ENCODE measurements around the gene CCDC70. TPM values are rescaled to one million over a fixed set of nuclear protein-coding genes. Genes with fewer than 3 reads are reported as not detected.
"Not testable (repeated sequence)": the region's sequence is repeated elsewhere in the genome, so short reads cannot be mapped to it uniquely, and the experiment has no call there.

CCDC70 gene
- total and polyA plus RNA-seq, 7 experiments from 2014 or later, result not detected

GRCh38 chr13:51900471-51900870, 38.7 kb downstream of the CCDC70 start:
- H3K36me3 ChIP-seq (ENCODE audit: control insufficient read depth in 2 of 3, insufficient read depth in 3 of 3, low read length in 3 of 3), result no peaks in the 10 kb centered on the region
- intact Hi-C loops (cut with micrococcal nuclease), result no loop called here
- no peaks in the 10 kb centered on the region for H3K9me3 ChIP-seq (ENCODE audit: control insufficient read depth in 2 of 3, low read length in 3 of 3)
- Mint-ChIP-seq H3K27ac (no peak overlapping the region), H3K4me3 (no peak overlapping the region), H3K36me3 (no peaks in the 10 kb centered on the region), H3K9me3 (no peaks in the 10 kb centered on the region), H3K4me1 (peaks cover 0 to 12% (median 6%) of the 10 kb centered on the region in 7 donors), H3K27me3 (peaks cover 0 to 26% (median 5%) of the 10 kb centered on the region in 5 donors)
- H3K4me3 ChIP-seq (ENCODE audit: low read length), result no peak overlapping the region
- no peak overlapping the region for H3K27ac ChIP-seq (ENCODE audit: low read depth, low read length)
- ChIA-PET POLR2A (no interaction called here), CTCF (no interaction called here)
- ATAC-seq, result no peak
- no peaks in the 10 kb centered on the region for H3K4me1 ChIP-seq (ENCODE audit: control insufficient read depth in 2 of 2, insufficient read depth in 2 of 2, low read length in 2 of 2)
- no peaks in the 10 kb centered on the region for H3K27me3 ChIP-seq (ENCODE audit: control insufficient read depth in 2 of 2, insufficient read depth in 2 of 2, low read length in 2 of 2)
- no peak for DNase-seq

GRCh38 chr13:51902776-51903175, 41.0 kb downstream of the CCDC70 start:
- Mint-ChIP-seq H3K27ac (no peak overlapping the region), H3K27me3 (peaks cover 0 to 19% (median 0%) of the 10 kb centered on the region in 5 donors), H3K4me1 (peaks cover 0 to 12% (median 4%) of the 10 kb centered on the region in 7 donors), H3K9me3 (peaks cover 0 to 3% (median 0%) of the 10 kb centered on the region in 11 donors), H3K36me3 (no peaks in the 10 kb centered on the region), H3K4me3 (no peak overlapping the region)
- no peak for ATAC-seq
- Histone ChIP-seq H3K9me3 (ENCODE audit: control insufficient read depth in 2 of 3, low read length in 3 of 3) (no peaks in the 10 kb centered on the region), H3K27ac (ENCODE audit: low read depth, low read length) (no peak overlapping the region), H3K27me3 (ENCODE audit: control insufficient read depth in 2 of 2, insufficient read depth in 2 of 2, low read length in 2 of 2) (no peaks in the 10 kb centered on the region), H3K4me1 (ENCODE audit: control insufficient read depth in 2 of 2, insufficient read depth in 2 of 2, low read length in 2 of 2) (no peaks in the 10 kb centered on the region), H3K36me3 (ENCODE audit: control insufficient read depth in 2 of 3, insufficient read depth in 3 of 3, low read length in 3 of 3) (no peaks in the 10 kb centered on the region), H3K4me3 (ENCODE audit: low read length) (no peak overlapping the region)
- CTCF ChIA-PET, result interaction anchor here (1.1 to 1.3 kb wide), 2 partner anchors 90 to 297 kb away, joined by 3 read pairs; no protein-coding TSS in a partner anchor
- DNase-seq, result no peak
- POLR2A ChIA-PET, result interaction anchor here (0.6 to 0.8 kb wide), 2 partner anchors 25 to 225 kb away, joined by 3 read pairs; no protein-coding TSS in a partner anchor
- intact Hi-C loops (cut with micrococcal nuclease), result no loop called here

GRCh38 chr13:51905787-51906186, 44.0 kb downstream of the CCDC70 start:
- Histone ChIP-seq H3K4me3 (ENCODE audit: low read length) (no peak overlapping the region), H3K9me3 (ENCODE audit: control insufficient read depth in 2 of 3, low read length in 3 of 3) (no peaks in the 10 kb centered on the region), H3K4me1 (ENCODE audit: control insufficient read depth in 2 of 2, insufficient read depth in 2 of 2, low read length in 2 of 2) (no peaks in the 10 kb centered on the region), H3K27me3 (ENCODE audit: control insufficient read depth in 2 of 2, insufficient read depth in 2 of 2, low read length in 2 of 2) (no peaks in the 10 kb centered on the region), H3K27ac (ENCODE audit: low read depth, low read length) (no peak overlapping the region), H3K36me3 (ENCODE audit: control insufficient read depth in 2 of 3, insufficient read depth in 3 of 3, low read length in 3 of 3) (no peaks in the 10 kb centered on the region)
- no peak overlapping the region for H3K4me3 Mint-ChIP-seq
- intact Hi-C loops (cut with micrococcal nuclease), result no loop called here
- DNase-seq, result no peak
- no peak for ATAC-seq
- no peaks in the 10 kb centered on the region for H3K36me3 Mint-ChIP-seq
- H3K9me3 Mint-ChIP-seq, result peaks cover 0 to 3% (median 0%) of the 10 kb centered on the region in 11 donors
- peaks cover 0 to 6% (median 0%) of the 10 kb centered on the region in 5 donors for H3K27me3 Mint-ChIP-seq
- no peak overlapping the region for H3K27ac Mint-ChIP-seq
- H3K4me1 Mint-ChIP-seq, result peaks cover 7 to 26% (median 17%) of the 10 kb centered on the region in 7 donors
- ChIA-PET CTCF (no interaction called here), POLR2A (no interaction called here)

- DNase-seq, result no peak
- Mint-ChIP-seq H3K27ac (no peak overlapping the region), H3K4me1 (peaks cover 7 to 26% (median 17%) of the 10 kb centered on the region in 7 donors), H3K36me3 (no peaks in the 10 kb centered on the region), H3K4me3 (no peak overlapping the region), H3K27me3 (peaks cover 0 to 5% (median 0%) of the 10 kb centered on the region in 5 donors), H3K9me3 (peaks cover 0 to 3% (median 0%) of the 10 kb centered on the region in 11 donors)
- no peaks in the 10 kb centered on the region for H3K9me3 ChIP-seq (ENCODE audit: control insufficient read depth in 2 of 3, low read length in 3 of 3)
- ChIA-PET CTCF (no interaction called here), POLR2A (interaction anchor here (0.6 to 1.2 kb wide), 2 partner anchors 15 to 87 kb away, joined by 3 read pairs; no protein-coding TSS in a partner anchor)
- no peak overlapping the region for H3K4me3 ChIP-seq (ENCODE audit: low read length)
- H3K4me1 ChIP-seq (ENCODE audit: control insufficient read depth in 2 of 2, insufficient read depth in 2 of 2, low read length in 2 of 2), result no peaks in the 10 kb centered on the region
- no peaks in the 10 kb centered on the region for H3K36me3 ChIP-seq (ENCODE audit: control insufficient read depth in 2 of 3, insufficient read depth in 3 of 3, low read length in 3 of 3)
- no peak overlapping the region for H3K27ac ChIP-seq (ENCODE audit: low read depth, low read length)
- H3K27me3 ChIP-seq (ENCODE audit: control insufficient read depth in 2 of 2, insufficient read depth in 2 of 2, low read length in 2 of 2), result no peaks in the 10 kb centered on the region
- ATAC-seq, result no peak
- intact Hi-C loops (cut with micrococcal nuclease), result no loop called here
Measured at GRCh38 chr13:51906581-51906980, 44.8 kb downstream of the CCDC70 start.

GRCh38 chr13:51907040-51907732, 45.4 kb downstream of the CCDC70 start:
- Histone ChIP-seq H3K4me1 (ENCODE audit: control insufficient read depth in 2 of 2, insufficient read depth in 2 of 2, low read length in 2 of 2) (no peaks in the 10 kb centered on the region), H3K9me3 (ENCODE audit: control insufficient read depth in 2 of 3, low read length in 3 of 3) (no peaks in the 10 kb centered on the region), H3K27me3 (ENCODE audit: control insufficient read depth in 2 of 2, insufficient read depth in 2 of 2, low read length in 2 of 2) (no peaks in the 10 kb centered on the region), H3K4me3 (ENCODE audit: low read length) (no peak overlapping the region), H3K36me3 (ENCODE audit: control insufficient read depth in 2 of 3, insufficient read depth in 3 of 3, low read length in 3 of 3) (no peaks in the 10 kb centered on the region), H3K27ac (ENCODE audit: low read depth, low read length) (no peak overlapping the region)
- H3K9me3 Mint-ChIP-seq, result peaks cover 0 to 3% (median 0%) of the 10 kb centered on the region in 11 donors
- no peak for ATAC-seq
- no peak overlapping the region for H3K27ac Mint-ChIP-seq
- peaks cover 0 to 5% (median 0%) of the 10 kb centered on the region in 5 donors for H3K27me3 Mint-ChIP-seq
- H3K4me1 Mint-ChIP-seq, result peaks cover 7 to 30% (median 21%) of the 10 kb centered on the region in 7 donors
- ChIA-PET POLR2A (interaction anchor here (0.6 to 1.2 kb wide), 2 partner anchors 15 to 87 kb away, joined by 3 read pairs; no protein-coding TSS in a partner anchor), CTCF (no interaction called here)
- no peaks in the 10 kb centered on the region for H3K36me3 Mint-ChIP-seq
- DNase-seq, result no peak
- intact Hi-C loops (cut with micrococcal nuclease), result no loop called here
- H3K4me3 Mint-ChIP-seq, result no peak overlapping the region

- H3K9me3 ChIP-seq (ENCODE audit: control insufficient read depth in 2 of 3, low read length in 3 of 3); H3K27me3 Mint-ChIP-seq; H3K4me3 ChIP-seq (ENCODE audit: low read length); CTCF ChIA-PET; H3K4me1 ChIP-seq (ENCODE audit: control insufficient read depth in 2 of 2, insufficient read depth in 2 of 2, low read length in 2 of 2); DNase-seq; H3K36me3 ChIP-seq (ENCODE audit: control insufficient read depth in 2 of 3, insufficient read depth in 3 of 3, low read length in 3 of 3); POLR2A ChIA-PET; H3K9me3 Mint-ChIP-seq; ATAC-seq; H3K27ac ChIP-seq (ENCODE audit: low read depth, low read length); intact Hi-C loops (cut with micrococcal nuclease); H3K27me3 ChIP-seq (ENCODE audit: control insufficient read depth in 2 of 2, insufficient read depth in 2 of 2, low read length in 2 of 2); H3K36me3 Mint-ChIP-seq: not testable (repeated sequence)
- Mint-ChIP-seq H3K4me1 (peaks cover 7 to 29% (median 21%) of the 10 kb centered on the region in 7 donors), H3K27ac (peak overlapping the region in 5 of 9 donors; percentile 3 to 68 (median 33)), H3K4me3 (peak overlapping the region in 9 of 10 donors; percentile 11 to 62 (median 39))
Measured at GRCh38 chr13:51909265-51909664, 47.5 kb downstream of the CCDC70 start.
